ENCODE measurements around the gene TMEM217.

The TMEM217 gene

DNA sequence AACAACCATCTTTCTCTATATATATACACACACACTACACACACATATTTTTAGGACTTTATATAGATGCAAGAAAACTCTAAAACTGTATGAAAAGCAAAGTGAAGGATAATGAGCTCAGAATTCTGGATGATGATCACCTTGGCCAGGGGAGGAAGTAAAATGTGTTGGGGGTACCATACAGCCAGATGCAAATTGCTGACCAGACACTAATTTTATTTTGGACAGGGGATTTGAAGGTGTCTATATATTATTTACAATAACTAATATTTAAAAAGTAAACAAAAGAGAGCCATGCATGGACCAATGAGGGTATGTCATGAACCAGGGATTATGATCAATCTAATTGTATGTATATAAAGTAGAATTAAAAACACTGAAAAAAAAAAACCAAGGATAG, 20.2 kb downstream of the TMEM217 start:
- H3K9me3 ChIP-seq (ENCODE audit: control insufficient read depth, low read length), result no peaks in the 10 kb centered on the region
- no peaks in the 10 kb centered on the region for H3K36me3 ChIP-seq (ENCODE audit: control insufficient read depth, insufficient read depth, low read length)
- no peaks in the 10 kb centered on the region for H3K27me3 ChIP-seq (ENCODE audit: control insufficient read depth, insufficient read depth, low read length, poor library complexity, severe bottlenecking)
- no peak overlapping the region for H3K27ac ChIP-seq (ENCODE audit: insufficient read depth, low read depth, low read length, poor library complexity, severe bottlenecking)
- H3K4me1 ChIP-seq (ENCODE audit: control insufficient read depth, insufficient read depth, low read length), result no peaks in the 10 kb centered on the region
- H3K4me3 ChIP-seq (ENCODE audit: insufficient read depth, low read depth, low read length), result no peak overlapping the region

DNA sequence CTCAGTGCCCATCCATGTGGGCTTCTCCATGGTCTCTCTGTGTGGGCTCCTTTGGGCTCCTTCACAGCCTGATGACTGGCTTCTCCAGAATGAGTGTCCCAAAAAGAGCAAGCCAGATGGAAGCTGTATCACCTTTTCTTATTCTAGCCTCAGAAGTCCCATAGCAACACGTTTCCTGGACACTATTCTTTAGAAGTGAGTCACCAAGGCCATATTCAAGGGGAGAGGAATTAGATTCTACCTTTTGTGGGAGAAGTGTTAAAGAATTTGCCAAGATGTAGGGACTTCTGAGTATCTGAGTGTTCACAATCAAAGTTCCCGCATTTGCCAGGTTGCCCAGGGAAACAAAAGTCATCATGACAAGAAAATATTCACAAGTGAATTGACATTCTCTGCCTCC, 21.0 kb downstream of the TMEM217 start:
- H3K4me1 ChIP-seq (ENCODE audit: control insufficient read depth, insufficient read depth, low read length), result no peaks in the 10 kb centered on the region
- WGBS, 2 experiments, result 80 to 81% methylated on average over 2 of the region's 2 CpGs
- no peaks in the 10 kb centered on the region for H3K27me3 ChIP-seq (ENCODE audit: control insufficient read depth, insufficient read depth, low read length, poor library complexity, severe bottlenecking)
- no peaks in the 10 kb centered on the region for H3K9me3 ChIP-seq (ENCODE audit: control insufficient read depth, low read length)
- H3K27ac ChIP-seq (ENCODE audit: insufficient read depth, low read depth, low read length, poor library complexity, severe bottlenecking), result no peak overlapping the region
- no peaks in the 10 kb centered on the region for H3K36me3 ChIP-seq (ENCODE audit: control insufficient read depth, insufficient read depth, low read length)
- H3K4me3 ChIP-seq (ENCODE audit: insufficient read depth, low read depth, low read length), result no peak overlapping the region

DNA sequence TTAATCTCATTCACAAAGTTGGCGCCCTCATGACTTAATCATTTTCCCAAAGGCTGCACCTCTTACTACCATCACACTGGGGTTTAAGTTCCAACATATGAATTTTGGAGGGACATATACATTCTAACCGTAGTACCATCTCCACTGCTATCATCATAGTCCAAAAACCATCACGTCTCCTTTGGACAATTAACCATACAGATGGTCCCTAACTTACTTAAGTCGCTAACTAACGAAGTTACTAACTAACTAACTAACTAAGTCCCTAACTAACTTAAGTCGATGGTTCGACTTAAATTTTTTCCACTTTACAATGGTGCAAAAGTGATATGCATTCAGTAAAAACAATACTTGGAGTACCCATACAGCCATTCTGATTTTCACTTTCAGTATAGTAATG, 24.4 kb downstream of the TMEM217 start:
- H3K36me3 ChIP-seq (ENCODE audit: control insufficient read depth, insufficient read depth, low read length), result no peaks in the 10 kb centered on the region
- H3K27ac ChIP-seq (ENCODE audit: insufficient read depth, low read depth, low read length, poor library complexity, severe bottlenecking), result no peak overlapping the region
- WGBS, 2 experiments, result 95 to 96% methylated on average over 6 of the region's 7 CpGs
- H3K4me1 ChIP-seq (ENCODE audit: control insufficient read depth, insufficient read depth, low read length), result no peaks in the 10 kb centered on the region
- no peaks in the 10 kb centered on the region for H3K27me3 ChIP-seq (ENCODE audit: control insufficient read depth, insufficient read depth, low read length, poor library complexity, severe bottlenecking)
- H3K9me3 ChIP-seq (ENCODE audit: control insufficient read depth, low read length), result no peaks in the 10 kb centered on the region
- no peak overlapping the region for H3K4me3 ChIP-seq (ENCODE audit: insufficient read depth, low read depth, low read length)

GRCh38 chr6:37232430-37233017, 25.4 kb downstream of the TMEM217 start:
- no peak overlapping the region for H3K4me3 ChIP-seq (ENCODE audit: insufficient read depth, low read depth, low read length)
- WGBS, 2 experiments, result 91 to 93% methylated on average over 5 of the region's 5 CpGs
- H3K4me1 ChIP-seq (ENCODE audit: control insufficient read depth, insufficient read depth, low read length), result no peaks in the 10 kb centered on the region
- H3K27ac ChIP-seq (ENCODE audit: insufficient read depth, low read depth, low read length, poor library complexity, severe bottlenecking), result no peak overlapping the region
- no peaks in the 10 kb centered on the region for H3K9me3 ChIP-seq (ENCODE audit: control insufficient read depth, low read length)
- H3K27me3 ChIP-seq (ENCODE audit: control insufficient read depth, insufficient read depth, low read length, poor library complexity, severe bottlenecking), result no peaks in the 10 kb centered on the region
- H3K36me3 ChIP-seq (ENCODE audit: control insufficient read depth, insufficient read depth, low read length), result no peaks in the 10 kb centered on the region

DNA sequence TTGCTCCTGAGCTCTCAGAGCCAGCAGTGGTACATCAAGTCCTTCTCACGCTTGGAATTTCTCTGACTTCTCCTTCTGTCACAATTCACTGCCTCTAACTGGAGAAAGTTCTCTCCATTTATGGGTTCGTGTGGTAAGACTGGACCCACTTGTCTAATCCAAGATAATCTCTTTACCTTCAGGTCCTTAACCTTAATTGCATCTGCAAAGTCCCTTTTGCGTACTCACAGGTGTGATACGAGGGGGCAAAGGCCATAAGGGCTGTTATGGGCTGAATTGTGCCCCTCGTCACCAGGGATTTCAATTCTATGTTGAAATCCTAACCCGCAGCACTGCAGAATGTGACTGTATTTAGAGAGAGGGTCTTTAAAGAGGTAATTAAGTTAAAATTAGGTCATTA, 27.8 kb downstream of the TMEM217 start:
- no peaks in the 10 kb centered on the region for H3K9me3 ChIP-seq (ENCODE audit: control insufficient read depth, low read length)
- no peak overlapping the region for H3K27ac ChIP-seq (ENCODE audit: insufficient read depth, low read depth, low read length, poor library complexity, severe bottlenecking)
- H3K4me3 ChIP-seq (ENCODE audit: insufficient read depth, low read depth, low read length), result no peak overlapping the region
- H3K36me3 ChIP-seq (ENCODE audit: control insufficient read depth, insufficient read depth, low read length), result no peaks in the 10 kb centered on the region
- WGBS, 2 experiments, result 93 to 94% methylated on average over 6 of the region's 6 CpGs
- H3K27me3 ChIP-seq (ENCODE audit: control insufficient read depth, insufficient read depth, low read length, poor library complexity, severe bottlenecking), result no peaks in the 10 kb centered on the region
- no peaks in the 10 kb centered on the region for H3K4me1 ChIP-seq (ENCODE audit: control insufficient read depth, insufficient read depth, low read length)

DNA sequence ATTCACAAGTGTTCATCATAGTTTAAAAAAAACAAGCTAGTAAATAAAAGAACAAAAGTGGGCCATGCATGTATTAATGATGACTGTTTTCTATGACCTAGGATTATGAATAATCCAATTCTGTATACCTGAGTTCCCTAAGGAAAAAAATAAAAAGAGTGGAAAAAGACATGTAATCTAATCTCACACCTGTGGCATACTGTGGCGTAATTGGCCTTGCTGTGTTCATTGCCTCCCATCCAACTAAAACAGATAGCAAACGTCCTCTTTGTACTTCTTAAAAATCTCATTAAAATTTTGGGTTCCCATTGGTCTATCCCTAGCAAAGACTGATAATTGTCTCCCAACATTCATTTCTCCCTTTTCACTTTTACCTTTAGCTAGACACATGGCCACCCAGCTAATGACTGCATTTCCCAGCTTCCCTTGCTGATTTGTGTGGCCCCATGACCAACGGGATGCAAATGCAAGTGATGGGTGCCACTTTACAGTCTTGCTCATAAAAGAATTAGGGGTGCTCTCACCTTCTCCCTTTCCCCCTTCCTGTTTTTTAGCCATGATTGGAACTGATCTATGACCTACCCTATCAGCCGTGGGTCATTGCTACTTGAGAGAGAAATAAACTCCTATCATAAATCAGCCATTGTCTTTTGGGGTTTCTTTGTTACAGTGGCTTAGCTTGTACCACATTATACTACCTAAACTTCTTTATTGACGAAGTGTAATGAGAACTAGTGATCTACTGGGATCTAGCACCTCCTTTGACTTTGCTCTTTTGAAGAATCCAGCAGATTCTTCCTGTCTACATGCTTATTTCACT, 32.4 kb downstream of the TMEM217 start:
- H3K27me3 ChIP-seq (ENCODE audit: control insufficient read depth, insufficient read depth, low read length, poor library complexity, severe bottlenecking), result no peaks in the 10 kb centered on the region
- no peaks in the 10 kb centered on the region for H3K9me3 ChIP-seq (ENCODE audit: control insufficient read depth, low read length)
- H3K36me3 ChIP-seq (ENCODE audit: control insufficient read depth, insufficient read depth, low read length), result no peaks in the 10 kb centered on the region
- no peaks in the 10 kb centered on the region for H3K4me1 ChIP-seq (ENCODE audit: control insufficient read depth, insufficient read depth, low read length)
- no peak overlapping the region for H3K4me3 ChIP-seq (ENCODE audit: insufficient read depth, low read depth, low read length)
- WGBS, 2 experiments, result 85 to 92% methylated on average over 5 of the region's 5 CpGs
- H3K27ac ChIP-seq (ENCODE audit: insufficient read depth, low read depth, low read length, poor library complexity, severe bottlenecking), result no peak overlapping the region

GRCh38 chr6:37222992-37223391, 35.0 kb downstream of the TMEM217 start:
- H3K27ac ChIP-seq (ENCODE audit: insufficient read depth, low read depth, low read length, poor library complexity, severe bottlenecking), result no peak overlapping the region
- peak overlapping the region; percentile 42 for H3K4me3 ChIP-seq (ENCODE audit: insufficient read depth, low read depth, low read length)

GRCh38 chr6:37222125-37222967, 35.6 kb downstream of the TMEM217 start:
- Histone ChIP-seq H3K36me3 (ENCODE audit: control insufficient read depth, insufficient read depth, low read length) (no peaks in the 10 kb centered on the region), H3K27ac (ENCODE audit: insufficient read depth, low read depth, low read length, poor library complexity, severe bottlenecking) (peak overlapping the region; percentile 47), H3K4me1 (ENCODE audit: control insufficient read depth, insufficient read depth, low read length) (no peaks in the 10 kb centered on the region), H3K9me3 (ENCODE audit: control insufficient read depth, low read length) (no peaks in the 10 kb centered on the region), H3K4me3 (ENCODE audit: insufficient read depth, low read depth, low read length) (peak overlapping the region; percentile 42), H3K27me3 (ENCODE audit: control insufficient read depth, insufficient read depth, low read length, poor library complexity, severe bottlenecking) (no peaks in the 10 kb centered on the region)
- WGBS, 2 experiments, result 1% methylated on average over 39 of the region's 39 CpGs

More at GRCh38 chr6:37222992-37223391, 35.0 kb downstream of the TMEM217 start:
- Histone ChIP-seq H3K9me3 (ENCODE audit: control insufficient read depth, low read length) (no peaks in the 10 kb centered on the region), H3K36me3 (ENCODE audit: control insufficient read depth, insufficient read depth, low read length) (no peaks in the 10 kb centered on the region), H3K4me1 (ENCODE audit: control insufficient read depth, insufficient read depth, low read length) (no peaks in the 10 kb centered on the region), H3K27me3 (ENCODE audit: control insufficient read depth, insufficient read depth, low read length, poor library complexity, severe bottlenecking) (no peaks in the 10 kb centered on the region)

- no peaks in the 10 kb centered on the region for H3K27me3 ChIP-seq (ENCODE audit: control insufficient read depth, insufficient read depth, low read length, poor library complexity, severe bottlenecking)
- 43 to 50% methylated on average over 6 of the region's 6 CpGs for WGBS, 2 experiments
- H3K36me3 ChIP-seq (ENCODE audit: control insufficient read depth, insufficient read depth, low read length), result no peaks in the 10 kb centered on the region
- no peaks in the 10 kb centered on the region for H3K4me1 ChIP-seq (ENCODE audit: control insufficient read depth, insufficient read depth, low read length)
- no peak overlapping the region for H3K27ac ChIP-seq (ENCODE audit: insufficient read depth, low read depth, low read length, poor library complexity, severe bottlenecking)
- no peaks in the 10 kb centered on the region for H3K9me3 ChIP-seq (ENCODE audit: control insufficient read depth, low read length)
- peak overlapping the region; percentile 42 for H3K4me3 ChIP-seq (ENCODE audit: insufficient read depth, low read depth, low read length)
Observed at GRCh38 chr6:37221585-37222124, 36.3 kb downstream of the TMEM217 start.

DNA sequence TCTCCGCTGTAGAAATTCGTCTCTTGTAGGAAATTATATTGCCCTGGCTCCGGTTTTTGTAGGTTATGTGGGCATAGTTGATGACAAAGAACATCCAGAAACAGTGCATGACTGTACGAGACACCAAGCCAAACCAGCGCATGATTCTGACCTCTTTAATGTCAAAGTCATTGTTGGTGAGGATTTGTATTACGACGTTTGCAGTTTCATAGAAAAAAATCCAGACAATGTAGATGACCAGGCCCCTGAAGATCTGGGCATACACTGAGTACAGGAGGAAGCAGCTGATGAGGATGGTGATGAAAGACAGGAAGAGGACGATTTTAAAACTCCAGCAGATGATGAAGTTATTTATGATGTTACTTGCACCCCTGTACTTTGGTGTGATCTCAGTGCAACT, 39.4 kb downstream of the TMEM217 start:
- H3K27ac ChIP-seq (ENCODE audit: insufficient read depth, low read depth, low read length, poor library complexity, severe bottlenecking), result no peak overlapping the region
- 92 to 93% methylated on average over 8 of the region's 8 CpGs for WGBS, 2 experiments
- H3K4me1 ChIP-seq (ENCODE audit: control insufficient read depth, insufficient read depth, low read length), result no peaks in the 10 kb centered on the region
- no peaks in the 10 kb centered on the region for H3K27me3 ChIP-seq (ENCODE audit: control insufficient read depth, insufficient read depth, low read length, poor library complexity, severe bottlenecking)
- no peaks in the 10 kb centered on the region for H3K9me3 ChIP-seq (ENCODE audit: control insufficient read depth, low read length)
- no peak overlapping the region for H3K4me3 ChIP-seq (ENCODE audit: insufficient read depth, low read depth, low read length)
- H3K36me3 ChIP-seq (ENCODE audit: control insufficient read depth, insufficient read depth, low read length), result no peaks in the 10 kb centered on the region
